Brain microvascular endothelial cell (primary cell): ENCODE data around the gene FGF12.

Experiments used
- DNase-seq: peaks from one replicate; pipeline ENCODE4 v3.0.0-alpha.2; 2020
- H3K27ac ChIP-seq: fragments of 250-450 bp; sonication (Bioruptor Pico); 2 replicates; pipeline ENCODE4 v1.5.1; 2020; ENCODE audit warnings: mild to moderate bottlenecking, moderate library complexity
- H3K27me3 ChIP-seq: fragments of 250-450 bp; sonication (Bioruptor Pico); replicated peaks from 2 replicates; pipeline ENCODE4 v1.5.1; 2020; ENCODE audit warnings: mild to moderate bottlenecking
- H3K36me3 ChIP-seq: fragments of 250-450 bp; sonication (Bioruptor Pico); replicated peaks from 2 replicates; pipeline ENCODE4 v1.5.1; 2020; ENCODE audit warnings: mild to moderate bottlenecking
- H3K4me3 ChIP-seq: 2 replicates; pipeline ENCODE4 v1.5.1; 2011; ENCODE audit warnings: low read depth, mild to moderate bottlenecking, control low read depth, low read length, moderate library complexity
- CTCF ChIP-seq: IDR thresholded peaks from 2 replicates; pipeline ENCODE4 v1.5.1; 2011; ENCODE audit warnings: low read depth, mild to moderate bottlenecking, moderate library complexity, low read length, control low read depth, inconsistent platforms; ENCODE audit errors: missing control alignments
- in situ Hi-C: cut with HindIII; loops from 2 replicates; pipeline ENCODE4 v1.10.0; 2017; ENCODE audit warnings: low sequenced_read_pairs, low pct_ligation_motif_present

The FGF12 gene

GRCh38 chr3:192307631-192308030, 419.7 kb downstream of the FGF12 start:
- Histone ChIP-seq H3K36me3 (no peaks in the 10 kb centered on the region), H3K27me3 (no peaks in the 10 kb centered on the region), H3K4me3 (no peak overlapping the region), H3K27ac (no peak overlapping the region)
- no peak for DNase-seq
- in situ Hi-C loops: no loop called here
- no peak for TF ChIP-seq CTCF

DNA sequence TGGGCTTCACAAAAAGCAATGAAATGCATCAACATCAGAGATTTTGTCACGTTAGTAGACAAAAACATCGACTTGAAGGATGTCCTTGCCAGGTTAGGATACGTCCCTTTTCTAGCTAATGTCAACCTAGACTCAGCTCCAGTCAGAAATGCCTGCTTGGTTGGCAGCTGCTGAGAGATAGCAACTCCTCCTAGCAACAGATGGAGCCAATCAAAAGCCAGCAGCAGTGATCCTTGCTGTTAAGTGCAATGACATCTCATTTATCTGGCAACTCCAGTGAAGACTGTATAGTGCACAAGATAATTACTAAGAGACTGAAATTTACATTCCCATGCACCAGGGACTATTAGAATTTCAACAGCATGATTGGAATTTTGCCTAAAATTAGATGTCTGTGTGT, 424.1 kb downstream of the FGF12 start:
- Histone ChIP-seq H3K27ac (no peak overlapping the region), H3K4me3 (no peak overlapping the region), H3K27me3 (no peaks in the 10 kb centered on the region), H3K36me3 (no peaks in the 10 kb centered on the region)
- in situ Hi-C loops: no loop called here
- no peak for DNase-seq
- no peak for TF ChIP-seq CTCF

- H3K4me3 ChIP-seq: no peak overlapping the region
- no peaks in the 10 kb centered on the region for H3K36me3 ChIP-seq
- no peak for TF ChIP-seq CTCF
- DNase-seq: no peak
- H3K27me3 ChIP-seq: no peaks in the 10 kb centered on the region
- H3K27ac ChIP-seq: no peak overlapping the region
- in situ Hi-C loops: no loop called here
These were observed 424.6 kb downstream of the FGF12 start for GRCh38 chr3:192302721-192303120.

- no peak overlapping the region for H3K27ac ChIP-seq
- no peaks in the 10 kb centered on the region for H3K36me3 ChIP-seq
- in situ Hi-C loops: no loop called here
- H3K27me3 ChIP-seq: no peaks in the 10 kb centered on the region
- DNase-seq: no peak
- no peak overlapping the region for H3K4me3 ChIP-seq
- TF ChIP-seq CTCF: no peak
These were observed 427.4 kb downstream of the FGF12 start for GRCh38 chr3:192299921-192300320.

GRCh38 chr3:192296845-192297244, 430.5 kb downstream of the FGF12 start:
- in situ Hi-C loops: no loop called here
- H3K27me3 ChIP-seq: no peaks in the 10 kb centered on the region
- no peak overlapping the region for H3K4me3 ChIP-seq
- TF ChIP-seq CTCF: no peak
- no peak overlapping the region for H3K27ac ChIP-seq
- no peaks in the 10 kb centered on the region for H3K36me3 ChIP-seq
- no peak for DNase-seq

GRCh38 chr3:192284443-192285072, 442.8 kb downstream of the FGF12 start:
- Histone ChIP-seq H3K27me3 (no peaks in the 10 kb centered on the region), H3K36me3 (no peaks in the 10 kb centered on the region), H3K27ac (no peak overlapping the region), H3K4me3 (no peak overlapping the region)
- no peak for TF ChIP-seq CTCF
- in situ Hi-C loops: no loop called here
- DNase-seq: no peak
